SK-N-SH (cell line): Measurements from ENCODE around the gene CCDC34. TPM values are rescaled to one million over a fixed set of nuclear protein-coding genes. Genes with fewer than 3 reads are reported as not detected.

ENCODE experiments used
- CTCF ChIA-PET: fragments of 300-600, 350-600 bp; formaldehyde crosslinking; extraction: SDS; loops from one replicate; lab custom pipeline; 2021; lab: Yijun Ruan, JAX
- POLR2A ChIA-PET: fragments of 350-600 bp; sonication (Branson Sonifier 250); formaldehyde crosslinking; extraction: SDS; loops from one replicate; lab custom pipeline; 2020; ENCODE audit warnings: antibody characterized with exemption, inconsistent platforms; lab: Yijun Ruan, JAX
- DNase-seq: peaks from one replicate; pipeline ENCODE4 v3.0.0; 2012
- H2AFZ ChIP-seq: fragments of 200-600 bp; sonication (generic); 2 replicates; pipeline ENCODE4 v1.8.1; 2016; ENCODE audit warnings: antibody characterized with exemption, mild to moderate bottlenecking, low read depth
- H3F3A ChIP-seq: fragments of 200-600 bp; sonication (generic); replicated peaks from 2 replicates; pipeline ENCODE3; 2016; ENCODE audit warnings: antibody characterized with exemption, mild to moderate bottlenecking; ENCODE audit not compliant: insufficient read depth
- H3K27ac ChIP-seq, 2 experiments: fragments of 200-500 bp in 1 of 2; fragments of 200-600 bp in 1 of 2; sonication (Bioruptor generic) in 1 of 2; sonication (generic), shearing (Covaris generic) in 1 of 2; 2 replicates each; pipeline versions ENCODE4 v1.5.1 to v1.6.1; 2014 to 2016; ENCODE audit warnings: low read depth in 2 of 2, inconsistent platforms in 1 of 2, low read length in 1 of 2, mild to moderate bottlenecking in 1 of 2, mixed read lengths in 1 of 2
- H3K27me3 ChIP-seq: fragments of 200-600 bp; sonication (generic), shearing (Covaris generic); 2 replicates; pipeline ENCODE4 v1.6.1; 2016; ENCODE audit warnings: mixed run types; ENCODE audit not compliant: insufficient read depth
- H3K36me3 ChIP-seq, 2 experiments: fragments of 200-500 bp in 1 of 2; fragments of 200-600 bp in 1 of 2; sonication (Bioruptor generic) in 1 of 2; sonication (generic) in 1 of 2; replicated peaks in 1 of 2; 2 replicates each; pipeline versions ENCODE3 to v1.5.1; 2014 to 2016; ENCODE audit warnings: low read length in 1 of 2, mild to moderate bottlenecking in 1 of 2; ENCODE audit not compliant: insufficient read depth in 2 of 2, control insufficient read depth in 1 of 2
- H3K4me1 ChIP-seq, 2 experiments: fragments of 200-500 bp in 1 of 2; fragments of 200-600 bp in 1 of 2; sonication (Bioruptor generic) in 1 of 2; sonication (generic), shearing (Covaris generic) in 1 of 2; 2 replicates each; pipeline versions ENCODE4 v1.5.1 to v1.6.1; 2014 to 2016; ENCODE audit warnings: low read depth in 1 of 2, low read length in 1 of 2, mixed run types in 1 of 2; ENCODE audit not compliant: insufficient read depth in 2 of 2, control insufficient read depth in 1 of 2
- H3K4me2 ChIP-seq: fragments of 200-600 bp; sonication (generic), shearing (Covaris generic); 2 replicates; pipeline ENCODE4 v1.6.1; 2017; ENCODE audit warnings: mixed run types
- H3K4me3 ChIP-seq, 2 experiments: fragments of 200-500 bp in 1 of 2; fragments of 200-600 bp in 1 of 2; sonication (Bioruptor generic) in 1 of 2; sonication (generic), shearing (Covaris generic) in 1 of 2; 2 replicates each; pipeline versions ENCODE4 v1.5.1 to v1.8.1; 2014 to 2016; ENCODE audit warnings: low read depth in 2 of 2, inconsistent platforms in 1 of 2, low read length in 1 of 2, mild to moderate bottlenecking in 1 of 2, mixed read lengths in 1 of 2, moderate library complexity in 1 of 2
- H3K79me2 ChIP-seq: fragments of 200-600 bp; sonication (generic); 2 replicates; pipeline ENCODE4 v1.8.1; 2017; ENCODE audit warnings: mild to moderate bottlenecking; ENCODE audit not compliant: insufficient read depth
- H3K9ac ChIP-seq: fragments of 200-600 bp; sonication (generic); 2 replicates; pipeline ENCODE4 v1.6.1; 2017; ENCODE audit warnings: mixed run types
- H3K9me2 ChIP-seq: fragments of 200-600 bp; sonication (generic); 2 replicates; pipeline ENCODE4 v1.6.1; 2017; ENCODE audit warnings: mixed run types
- H3K9me3 ChIP-seq: fragments of 200-600 bp; sonication (generic); 2 replicates; pipeline ENCODE4 v1.6.1; 2017; ENCODE audit warnings: mixed run types, mild to moderate bottlenecking, moderate library complexity
- H4K20me1 ChIP-seq: fragments of 200-600 bp; sonication (generic); 2 replicates; pipeline ENCODE4 v1.6.1; 2017; ENCODE audit warnings: mild to moderate bottlenecking, mixed run types; ENCODE audit not compliant: insufficient read depth
- CHD2 ChIP-seq: fragments of 150-350 bp; IDR thresholded peaks from 2 replicates; pipeline ENCODE4 v1.6.1; 2018; ENCODE audit warnings: low read length; ENCODE audit not compliant: partially characterized antibody
- CTCF ChIP-seq: fragments of 200-600 bp; sonication (generic); IDR thresholded peaks from 2 replicates; pipeline ENCODE4 v1.6.1; 2017; ENCODE audit warnings: antibody characterized with exemption, mild to moderate bottlenecking, moderate library complexity
- ELF1 ChIP-seq: IDR thresholded peaks from 2 replicates; pipeline ENCODE4 v1.4.0; 2012
- EP300 ChIP-seq, 2 experiments: IDR thresholded peaks; 2 replicates each; pipeline versions ENCODE4 v1.4.0 to v1.6.1; 2012; ENCODE audit warnings: borderline replicate concordance in 1 of 2, low read depth in 1 of 2, low read length in 1 of 2
- EZH2phosphoT487 ChIP-seq: fragments of 200-600 bp; sonication (generic); IDR thresholded peaks from 2 replicates; pipeline ENCODE4 v1.6.1; 2017; ENCODE audit warnings: low read depth, mixed run types, mild to moderate bottlenecking, antibody characterized with exemption, moderate library complexity, borderline replicate concordance
- FOSL2 ChIP-seq: IDR thresholded peaks from 2 replicates; pipeline ENCODE4 v1.4.0; 2012; ENCODE audit warnings: low read depth, mild to moderate bottlenecking, moderate library complexity, borderline replicate concordance
- GATA2 ChIP-seq: sonication (generic); formaldehyde crosslinking; IDR thresholded peaks from 2 replicates; pipeline ENCODE4 v1.5.0; 2020; ENCODE audit warnings: mild to moderate bottlenecking, missing genetic modification reagents
- JUND ChIP-seq: IDR thresholded peaks from 2 replicates; pipeline ENCODE4 v1.4.0; 2012
- MEF2A ChIP-seq: IDR thresholded peaks from 2 replicates; pipeline ENCODE4 v1.4.0; 2012; ENCODE audit warnings: low read depth, borderline replicate concordance
- MXI1 ChIP-seq: IDR thresholded peaks from 2 replicates; pipeline ENCODE4 v1.6.1; 2012; ENCODE audit warnings: mild to moderate bottlenecking, low read depth, low read length, improper control_type of control experiment
- NFIC ChIP-seq: IDR thresholded peaks from 2 replicates; pipeline ENCODE4 v1.4.0; 2012; ENCODE audit warnings: borderline replicate concordance
- REST ChIP-seq: IDR thresholded peaks from 2 replicates; pipeline ENCODE4 v1.6.1; 2012; ENCODE audit warnings: mild to moderate bottlenecking, low read depth, low read length, moderate library complexity
- RFX5 ChIP-seq: IDR thresholded peaks from 2 replicates; pipeline ENCODE4 v1.6.1; 2012; ENCODE audit warnings: mild to moderate bottlenecking, improper control_type of control experiment, low read length
- RXRA ChIP-seq: IDR thresholded peaks from 2 replicates; pipeline ENCODE4 v1.4.0; 2012; ENCODE audit warnings: low read depth, mild to moderate bottlenecking, borderline replicate concordance
- TCF12 ChIP-seq: IDR thresholded peaks from 2 replicates; pipeline ENCODE4 v1.4.0; 2012
- TEAD4 ChIP-seq: IDR thresholded peaks from 2 replicates; pipeline ENCODE4 v1.4.0; 2012; ENCODE audit warnings: mild to moderate bottlenecking, borderline replicate concordance; ENCODE audit not compliant: insufficient read depth
- YY1 ChIP-seq: IDR thresholded peaks from 2 replicates; pipeline ENCODE4 v1.4.0; 2012; ENCODE audit warnings: low read depth, mild to moderate bottlenecking
- ZBTB33 ChIP-seq: IDR thresholded peaks from 2 replicates; pipeline ENCODE4 v1.4.0; 2012; ENCODE audit warnings: low read depth, borderline replicate concordance
- WGBS: methylation state at CpG from one replicate; pipeline ENCODE4 v1.1.6; 2017; ENCODE audit warnings: low lambda C conversion rate; 5-methylcytosine and 5-hydroxymethylcytosine counted together
- polyA plus RNA-seq, 3 experiments: library from polyadenylated mRNA; depleted of rRNA; stranded (reverse); fragments of >200 nt; gene quantifications; 2 replicates each; pipeline ENCODE4 v1.2.3, GENCODE V29; 2012
- TF ChIP-seq, protein P1 (sequence below): fragments of 150-350 bp; IDR thresholded peaks from 2 replicates; pipeline ENCODE4 v1.6.1; 2017; ENCODE audit warnings: antibody characterized with exemption, low read length, low read depth, borderline replicate concordance
- TF ChIP-seq, protein P2 (sequence below): IDR thresholded peaks from 2 replicates; pipeline ENCODE4; 2012

Gene CCDC34
- polyA plus RNA-seq, 1 of the 3 experiments (the other 2 are of a cell fraction), result 6.7 TPM

- no peak overlapping the region for H3K27ac ChIP-seq
- TF ChIP-seq REST, result no peak
- no peak for TF ChIP-seq TCF12
- no peak for TF ChIP-seq YY1
- TF ChIP-seq EZH2phosphoT487, result no peak
- no peak for TF ChIP-seq ZBTB33
- no peak for TF ChIP-seq MXI1
- TF ChIP-seq RXRA, result no peak
- TF ChIP-seq GATA2, result no peak
- no peak for TF ChIP-seq MEF2A
- no peak for TF ChIP-seq RFX5
- no peak for TF ChIP-seq EP300 (IDR thresholded peaks at IDR 0.05; ENCODE audit: borderline replicate concordance in 1 of 2, low read depth in 1 of 2, low read length in 1 of 2)
- no peak for TF ChIP-seq ELF1
- no peak for TF ChIP-seq CHD2
- TF ChIP-seq JUND, result no peak
- TF ChIP-seq, protein P1, sequence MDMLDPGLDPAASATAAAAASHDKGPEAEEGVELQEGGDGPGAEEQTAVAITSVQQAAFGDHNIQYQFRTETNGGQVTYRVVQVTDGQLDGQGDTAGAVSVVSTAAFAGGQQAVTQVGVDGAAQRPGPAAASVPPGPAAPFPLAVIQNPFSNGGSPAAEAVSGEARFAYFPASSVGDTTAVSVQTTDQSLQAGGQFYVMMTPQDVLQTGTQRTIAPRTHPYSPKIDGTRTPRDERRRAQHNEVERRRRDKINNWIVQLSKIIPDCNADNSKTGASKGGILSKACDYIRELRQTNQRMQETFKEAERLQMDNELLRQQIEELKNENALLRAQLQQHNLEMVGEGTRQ, result no peak
- no peak for TF ChIP-seq CTCF
- no peak for TF ChIP-seq NFIC
- TF ChIP-seq, protein P2, sequence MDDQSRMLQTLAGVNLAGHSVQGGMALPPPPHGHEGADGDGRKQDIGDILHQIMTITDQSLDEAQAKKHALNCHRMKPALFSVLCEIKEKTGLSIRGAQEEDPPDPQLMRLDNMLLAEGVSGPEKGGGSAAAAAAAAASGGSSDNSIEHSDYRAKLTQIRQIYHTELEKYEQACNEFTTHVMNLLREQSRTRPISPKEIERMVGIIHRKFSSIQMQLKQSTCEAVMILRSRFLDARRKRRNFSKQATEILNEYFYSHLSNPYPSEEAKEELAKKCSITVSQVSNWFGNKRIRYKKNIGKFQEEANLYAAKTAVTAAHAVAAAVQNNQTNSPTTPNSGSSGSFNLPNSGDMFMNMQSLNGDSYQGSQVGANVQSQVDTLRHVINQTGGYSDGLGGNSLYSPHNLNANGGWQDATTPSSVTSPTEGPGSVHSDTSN, result no peak
- no peak for TF ChIP-seq FOSL2
- TF ChIP-seq TEAD4, result no peak
- no peaks in the 10 kb centered on the region for H3K36me3 ChIP-seq
- no peak overlapping the region for H3K4me3 ChIP-seq
- no peaks in the 10 kb centered on the region for H3K9me3 ChIP-seq
- H4K20me1 ChIP-seq, result peaks cover 2% of the 10 kb centered on the region; the same call in 1 of the 2 replicates
- H3K4me1 ChIP-seq, result peaks cover 2 to 45% of the 10 kb centered on the region in 2 experiments
- DNase-seq, result no peak
- no peaks in the 10 kb centered on the region for H3K9me2 ChIP-seq
- 84% methylated on average over 4 of the region's 4 CpGs for WGBS
- peaks cover 16% of the 10 kb centered on the region for H3F3A ChIP-seq
- H3K79me2 ChIP-seq, result no peaks in the 10 kb centered on the region
- no peak overlapping the region for H3K4me2 ChIP-seq
- no peak overlapping the region for H3K9ac ChIP-seq
- no peaks in the 10 kb centered on the region for H3K27me3 ChIP-seq
- ChIA-PET CTCF (interaction anchor here (1.4 kb wide), 1 partner anchor 91 kb away, joined by 3 read pairs; no protein-coding TSS in a partner anchor), POLR2A (no interaction called here)
- no peak overlapping the region for H2AFZ ChIP-seq
Measured at GRCh38 chr11:27394781-27395228, 31.8 kb upstream of the CCDC34 start.
